HG02943 (cell line): Measurements from ENCODE around the gene TRIM27.
"Not testable (repeated sequence)": the region's sequence is repeated elsewhere in the genome, so short reads cannot be mapped to it uniquely, and the experiment has no call there.

Source experiments
- ATAC-seq: cut with Tn5 transposase; IDR thresholded peaks from one replicate; pipeline ENCODE4 v1.9.1; 2021; ENCODE audit warnings: mild to moderate bottlenecking, low read depth, moderate library complexity; ENCODE audit not compliant: unreplicated experiment

TRIM27 gene

DNA sequence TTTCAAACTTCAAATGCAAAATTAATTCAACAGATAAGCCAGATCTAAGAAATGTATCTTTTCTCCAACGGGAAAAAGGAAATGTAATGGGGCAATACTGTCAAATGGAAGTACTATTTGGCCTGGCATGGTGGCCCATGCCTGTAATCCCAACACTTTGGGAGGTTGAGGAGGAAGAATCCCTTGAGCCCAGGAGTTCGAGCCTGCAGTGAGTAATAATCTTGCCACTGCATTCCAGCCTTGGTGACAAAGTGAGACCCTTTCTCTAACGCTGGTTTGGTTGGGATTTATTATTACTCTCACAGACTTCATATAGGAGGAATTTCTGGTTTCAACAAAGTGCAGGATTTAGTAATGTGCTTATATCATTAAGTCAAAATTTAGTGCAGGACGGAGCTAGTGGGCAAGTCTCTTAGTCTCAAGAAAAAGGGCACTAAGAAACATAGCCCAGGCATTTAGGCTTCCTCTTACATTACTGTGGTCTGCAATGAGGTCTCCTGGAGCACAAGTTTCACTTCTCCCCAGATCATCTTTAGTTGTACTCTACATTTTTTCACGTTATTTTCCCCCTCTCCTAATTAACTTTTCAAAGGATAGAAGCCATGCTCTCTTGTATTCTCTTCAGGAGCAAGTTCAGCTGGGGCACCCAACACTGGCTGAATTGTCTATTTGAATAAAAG is 23.1 kb downstream of the TRIM27 start:
- no peak for ATAC-seq

- ATAC-seq = no peak
These were observed 25.1 kb downstream of the TRIM27 start for GRCh38 chr6:28898710-28898965.

DNA sequence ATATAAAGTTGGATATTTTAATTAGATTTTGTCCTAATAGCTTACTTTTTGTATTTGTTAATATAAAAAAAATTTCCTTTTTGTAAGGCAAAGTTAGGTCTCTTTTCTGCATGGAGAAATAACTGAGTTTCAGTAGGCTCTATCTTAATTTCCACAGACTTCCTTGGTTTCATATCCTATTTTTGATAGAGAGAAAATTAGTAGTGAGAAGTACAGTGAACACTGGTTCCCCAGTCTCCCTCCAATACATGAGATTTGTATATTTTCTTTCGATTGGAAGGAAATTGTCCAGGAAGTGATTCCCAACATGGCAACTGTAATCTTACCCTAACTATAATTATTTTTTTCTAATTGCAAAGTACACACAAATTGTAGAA is 26.4 kb downstream of the TRIM27 start:
- no peak for ATAC-seq

- no peak for ATAC-seq
These were observed 27.0 kb downstream of the TRIM27 start for GRCh38 chr6:28896505-28897368.

- ATAC-seq = peak; percentile 69
These were observed 28.5 kb downstream of the TRIM27 start for GRCh38 chr6:28895131-28895812.

- ATAC-seq = no peak
These were observed 30.5 kb downstream of the TRIM27 start for GRCh38 chr6:28893172-28893799.

- ATAC-seq = no peak
These were observed 31.3 kb downstream of the TRIM27 start for GRCh38 chr6:28892525-28892924.

- ATAC-seq = no peak
These were observed 35.8 kb downstream of the TRIM27 start for GRCh38 chr6:28887796-28888496.

DNA sequence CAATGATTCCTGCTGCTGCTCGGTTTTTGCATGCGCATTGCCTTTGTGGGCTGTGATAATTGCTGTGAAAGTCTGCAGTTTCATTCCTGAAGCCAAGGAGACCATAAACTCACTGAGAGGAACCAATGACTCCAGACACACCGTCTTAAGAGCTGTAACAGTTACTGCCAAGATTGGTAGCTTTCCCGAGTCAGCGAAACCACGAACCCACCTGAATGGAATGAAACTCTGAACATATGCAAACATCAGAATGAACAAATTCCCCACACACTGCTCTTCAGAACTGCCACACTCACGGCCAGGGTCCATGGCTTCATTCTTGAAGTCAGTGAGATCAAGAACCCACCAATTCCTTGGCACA is 37.7 kb downstream of the TRIM27 start:
- ATAC-seq = no peak

GRCh38 chr6:28884423-28885131 is 39.2 kb downstream of the TRIM27 start:
- ATAC-seq = no peak

GRCh38 chr6:28880894-28881780 is 42.6 kb downstream of the TRIM27 start:
- no peak for ATAC-seq

- ATAC-seq = no peak
These were observed 43.3 kb downstream of the TRIM27 start for GRCh38 chr6:28880519-28880893.

GRCh38 chr6:28876710-28877109 is 47.1 kb downstream of the TRIM27 start:
- no peak for ATAC-seq

DNA sequence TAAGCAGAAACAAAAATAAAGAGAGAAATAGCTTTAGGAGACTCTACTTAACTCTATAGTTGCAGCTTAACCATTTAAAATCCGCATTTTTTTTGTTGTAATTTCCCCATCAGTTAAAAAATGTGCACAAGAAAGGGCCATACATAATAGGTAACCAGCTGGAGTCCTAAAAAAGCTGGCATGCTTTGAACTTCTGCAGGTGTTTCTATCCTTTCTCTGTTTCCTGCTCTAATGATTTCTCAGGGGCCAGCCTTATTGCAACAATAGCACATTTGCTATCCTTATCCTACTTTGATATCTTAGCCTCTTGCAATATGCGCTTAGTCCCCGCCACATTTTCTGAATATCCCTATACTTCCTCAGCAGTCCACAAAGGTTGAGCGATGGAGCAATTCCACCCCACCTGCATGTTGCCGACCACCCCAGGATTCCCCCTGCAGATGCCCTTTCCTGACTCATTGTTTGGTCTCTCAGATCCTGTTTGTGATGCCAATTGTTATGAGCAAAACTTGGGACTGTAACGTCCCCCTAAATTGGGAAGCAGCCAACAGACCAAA is 48.5 kb downstream of the TRIM27 start:
- ATAC-seq = no peak

GRCh38 chr6:28872157-28872817 is 51.5 kb downstream of the TRIM27 start:
- not testable (repeated sequence) for ATAC-seq

DNA sequence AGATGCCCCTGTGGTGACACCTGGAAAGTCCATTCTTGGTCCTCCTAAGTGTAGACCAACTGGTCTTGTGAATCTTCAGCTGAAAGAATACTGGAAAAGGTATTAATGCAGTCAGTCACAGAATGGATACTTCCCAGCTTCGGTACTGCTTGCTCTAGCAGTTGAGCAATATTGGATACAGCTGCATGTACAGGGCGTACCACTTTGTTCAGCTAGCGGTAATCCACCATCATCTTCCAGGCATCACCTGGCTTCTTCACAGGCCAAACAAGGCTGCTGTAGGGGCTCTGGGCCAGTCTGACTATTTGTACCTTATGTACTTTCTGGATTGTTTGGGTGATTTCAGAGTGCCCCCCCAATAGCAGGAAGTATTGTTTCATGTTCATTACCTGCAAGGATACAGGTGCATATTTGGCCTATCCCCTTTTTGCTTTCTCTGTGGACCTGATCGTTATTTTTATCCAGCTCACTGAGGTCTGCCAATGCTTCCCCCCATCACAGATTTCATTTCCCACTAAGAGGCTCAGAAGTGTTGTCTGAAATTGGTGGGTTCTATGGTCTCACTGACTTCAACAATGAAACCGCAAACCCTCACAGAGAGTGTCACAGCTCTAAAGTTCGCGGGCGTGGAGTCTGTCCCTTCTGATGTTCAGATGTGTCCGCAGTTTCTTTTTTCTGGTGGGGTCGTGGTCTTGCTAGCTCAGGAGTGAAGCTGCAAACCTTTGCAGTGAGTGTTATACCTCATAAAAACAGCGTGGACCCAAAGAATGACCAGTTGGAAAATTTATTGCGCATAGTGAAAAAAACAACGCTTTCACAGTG is 52.2 kb downstream of the TRIM27 start:
- ATAC-seq = no peak

DNA sequence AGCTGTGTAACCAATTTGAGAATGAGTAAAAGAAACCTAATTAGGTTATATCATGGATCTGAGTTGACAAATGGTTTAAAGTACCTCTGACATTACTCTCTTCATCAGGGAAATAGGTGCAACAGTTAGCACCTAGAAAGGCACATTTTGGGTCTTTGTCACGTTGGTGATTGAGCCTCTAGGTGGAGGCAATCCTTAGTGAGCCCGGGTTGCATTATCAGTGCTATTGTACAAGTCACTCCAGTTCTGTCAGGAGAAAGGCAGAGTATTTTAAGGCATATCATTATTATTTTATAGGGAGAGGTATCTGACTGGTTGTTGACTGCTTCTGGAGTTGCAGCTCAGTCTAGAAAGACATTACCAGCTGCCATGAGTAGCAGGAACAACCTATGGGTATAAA is 54.9 kb downstream of the TRIM27 start:
- no peak for ATAC-seq

GRCh38 chr6:28867086-28867409 is 56.7 kb downstream of the TRIM27 start:
- no peak for ATAC-seq
